Body of pancreas (tissue), 4 donors: ENCODE results near the gene FAM117A. TPM values are rescaled to one million over a fixed set of nuclear protein-coding genes. Genes with fewer than 3 reads are reported as not detected.

Experiments used
- ATAC-seq: fragments of 150-250 bp; one replicate; pipeline ENCODE4 v1.9.1; 2016
- DNase-seq, 4 donors: peaks; one replicate each; pipeline ENCODE4 v3.0.0-alpha.2; 2019
- H3K27ac ChIP-seq, 4 donors: fragments of 200-600 bp; sonication (generic); 1 replicate in 3 of 4; 2 replicates in 1 of 4; pipeline versions ENCODE4 v1.5.1 to v1.6.1; 2016 to 2019; ENCODE audit warnings: mild to moderate bottlenecking in 1 of 4, mixed read lengths in 1 of 4, moderate library complexity in 1 of 4
- H3K27me3 ChIP-seq, 2 donors: fragments of 200-600 bp; sonication (generic); one replicate each; pipeline ENCODE4 v1.6.0; 2016; ENCODE audit warnings: mild to moderate bottlenecking in 1 of 2
- H3K36me3 ChIP-seq, 2 donors: fragments of 200-600 bp; sonication (generic); replicated peaks in 1 of 2; 2 replicates each; pipeline ENCODE4 v1.5.1; 2016; ENCODE audit warnings: low read depth in 2 of 2; ENCODE audit not compliant: insufficient read depth in 1 of 2
- H3K4me1 ChIP-seq: fragments of 200-600 bp; sonication (generic); one replicate; pipeline ENCODE4 v1.6.0; 2016
- H3K4me3 ChIP-seq, 2 donors: fragments of 200-600 bp; sonication (generic); 1 replicate in 1 of 2; 2 replicates in 1 of 2; pipeline ENCODE4 v1.5.1; 2016 to 2019
- H3K9me3 ChIP-seq, 3 donors: fragments of 200-600 bp; sonication (generic); 1 replicate in 2 of 3; 2 replicates in 1 of 3; pipeline ENCODE4 v1.5.1; 2016
- POLR2A ChIP-seq, 3 donors: fragments of 450-650 bp; IDR thresholded peaks; one replicate each; pipeline ENCODE4 v1.6.1; 2016; ENCODE audit warnings: antibody characterized with exemption in 3 of 3, mild to moderate bottlenecking in 2 of 3
- WGBS, 2 donors: methylation state at CpG; one replicate each; pipeline ENCODE4 v1.1.5; 2017; 5-methylcytosine and 5-hydroxymethylcytosine counted together
- intact Hi-C: fragments of 100-400 bp; cut with DNase I; formaldehyde crosslinking; loops from one replicate; pipeline ENCODE4 v1.15.1; 2023
- total RNA-seq, 2 donors: library from RNA; depleted of rRNA; stranded (reverse); fragments of >200 nt; gene quantifications; one replicate each; pipeline ENCODE4 v1.1.0, GENCODE V29; 2016
- TF ChIP-seq, protein P1 (sequence below), 7 experiments: fragments of 450-650 bp in 4 of 7; fragments of 200-600 bp in 3 of 7; sonication (generic) in 3 of 7; IDR thresholded peaks; one replicate each; pipeline ENCODE4 v1.5.1; 2016 to 2019; ENCODE audit warnings: antibody characterized with exemption in 7 of 7

FAM117A gene
- total RNA-seq, 2 donors from 2014 or later, result 4.3 to 11.7 TPM

DNA sequence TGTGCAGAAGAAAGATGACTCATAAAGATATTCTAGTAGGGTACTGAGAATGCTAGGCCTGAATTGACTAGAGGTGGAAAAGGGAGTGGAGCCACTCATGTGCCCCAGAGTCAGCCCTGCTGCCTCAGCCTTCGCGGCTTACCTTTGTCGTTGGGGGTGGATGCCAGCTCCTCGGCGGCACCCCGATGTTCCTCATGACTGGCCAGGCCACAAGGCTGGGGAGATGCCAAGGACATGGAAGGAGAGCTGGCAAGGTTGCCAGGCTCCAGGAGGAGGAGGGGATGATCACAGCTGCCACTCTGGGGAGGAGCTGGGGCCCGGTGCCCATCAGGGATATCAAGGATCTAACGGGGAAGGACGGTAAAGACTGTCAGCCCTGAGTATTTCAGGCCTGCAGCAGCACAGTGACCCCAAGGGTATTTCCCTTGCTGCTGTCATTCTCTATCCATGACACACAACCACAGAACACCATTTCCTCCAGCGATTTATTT is 46.5 kb downstream of the FAM117A start:
- DNase-seq (peak; percentile 41 to 64 (median 46)), ATAC-seq (peak; percentile 31)
- Histone ChIP-seq H3K4me1 (peaks cover 33% of the 10 kb centered on the region), H3K9me3 (no peaks in the 10 kb centered on the region), H3K4me3 (no peak overlapping the region), H3K36me3 (peaks cover 0 to 9% of the 10 kb centered on the region in 2 donors), H3K27ac (peak overlapping the region in 2 of 4 donors; percentile 2 to 65), H3K27me3 (no peaks in the 10 kb centered on the region)
- intact Hi-C loops, result loop anchor here (5.0 kb wide), 1 partner anchor 60 kb away; no protein-coding TSS in a partner anchor
- TF ChIP-seq POLR2A (IDR thresholded peaks at IDR 0.05), result no peak
- TF ChIP-seq, protein P1, sequence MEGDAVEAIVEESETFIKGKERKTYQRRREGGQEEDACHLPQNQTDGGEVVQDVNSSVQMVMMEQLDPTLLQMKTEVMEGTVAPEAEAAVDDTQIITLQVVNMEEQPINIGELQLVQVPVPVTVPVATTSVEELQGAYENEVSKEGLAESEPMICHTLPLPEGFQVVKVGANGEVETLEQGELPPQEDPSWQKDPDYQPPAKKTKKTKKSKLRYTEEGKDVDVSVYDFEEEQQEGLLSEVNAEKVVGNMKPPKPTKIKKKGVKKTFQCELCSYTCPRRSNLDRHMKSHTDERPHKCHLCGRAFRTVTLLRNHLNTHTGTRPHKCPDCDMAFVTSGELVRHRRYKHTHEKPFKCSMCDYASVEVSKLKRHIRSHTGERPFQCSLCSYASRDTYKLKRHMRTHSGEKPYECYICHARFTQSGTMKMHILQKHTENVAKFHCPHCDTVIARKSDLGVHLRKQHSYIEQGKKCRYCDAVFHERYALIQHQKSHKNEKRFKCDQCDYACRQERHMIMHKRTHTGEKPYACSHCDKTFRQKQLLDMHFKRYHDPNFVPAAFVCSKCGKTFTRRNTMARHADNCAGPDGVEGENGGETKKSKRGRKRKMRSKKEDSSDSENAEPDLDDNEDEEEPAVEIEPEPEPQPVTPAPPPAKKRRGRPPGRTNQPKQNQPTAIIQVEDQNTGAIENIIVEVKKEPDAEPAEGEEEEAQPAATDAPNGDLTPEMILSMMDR (IDR thresholded peaks at IDR 0.05), result no peak
- WGBS, 2 donors, result 36 to 47% methylated on average over 10 of the region's 10 CpGs

DNA sequence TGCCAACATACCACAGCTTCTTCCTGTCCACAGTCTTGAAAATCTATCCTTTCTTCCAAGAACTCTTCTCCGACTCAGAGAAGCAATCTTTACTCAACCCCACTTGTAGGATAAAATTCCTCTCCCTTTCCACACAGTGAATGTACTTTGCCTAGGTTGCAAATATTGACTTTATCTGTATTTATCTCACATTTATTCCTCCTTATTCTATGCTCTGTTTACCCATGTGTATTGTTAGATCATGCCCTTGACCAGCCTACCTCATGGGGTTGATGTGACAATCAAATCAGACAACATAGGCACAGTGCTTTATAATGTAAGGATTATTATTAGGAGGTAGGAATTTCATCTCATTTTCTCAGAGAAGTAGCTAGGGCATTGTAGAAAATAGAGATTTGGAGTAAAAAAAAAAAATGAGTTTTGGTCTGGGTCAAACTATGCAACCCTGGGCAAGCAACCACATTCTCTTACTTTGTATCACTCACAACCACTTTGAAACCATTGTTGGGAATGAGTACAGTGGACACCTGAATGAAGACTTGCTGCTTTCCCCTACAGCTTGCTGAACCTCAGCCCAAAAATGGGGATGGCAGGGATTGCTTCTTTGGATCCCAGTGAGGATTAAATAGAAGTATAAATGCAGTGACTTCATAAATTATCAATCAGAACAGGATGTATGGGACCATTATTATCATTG is 47.1 kb downstream of the FAM117A start:
- DNase-seq (no peak), ATAC-seq (no peak)
- Histone ChIP-seq H3K27ac (peak overlapping the region in 3 of 4 donors; percentile 22 to 65 (median 51)), H3K4me1 (peaks cover 33% of the 10 kb centered on the region), H3K9me3 (no peaks in the 10 kb centered on the region), H3K36me3 (peaks cover 0 to 9% of the 10 kb centered on the region in 2 donors), H3K27me3 (no peaks in the 10 kb centered on the region), H3K4me3 (no peak overlapping the region)
- WGBS, 2 donors, result 41 to 57% methylated on average over 1 of the region's 1 CpG
- intact Hi-C loops, result loop anchor here (5.0 kb wide), 1 partner anchor 60 kb away; no protein-coding TSS in a partner anchor
- no peak for TF ChIP-seq POLR2A (IDR thresholded peaks at IDR 0.05)
- TF ChIP-seq, protein P1 (IDR thresholded peaks at IDR 0.05), result no peak

DNA sequence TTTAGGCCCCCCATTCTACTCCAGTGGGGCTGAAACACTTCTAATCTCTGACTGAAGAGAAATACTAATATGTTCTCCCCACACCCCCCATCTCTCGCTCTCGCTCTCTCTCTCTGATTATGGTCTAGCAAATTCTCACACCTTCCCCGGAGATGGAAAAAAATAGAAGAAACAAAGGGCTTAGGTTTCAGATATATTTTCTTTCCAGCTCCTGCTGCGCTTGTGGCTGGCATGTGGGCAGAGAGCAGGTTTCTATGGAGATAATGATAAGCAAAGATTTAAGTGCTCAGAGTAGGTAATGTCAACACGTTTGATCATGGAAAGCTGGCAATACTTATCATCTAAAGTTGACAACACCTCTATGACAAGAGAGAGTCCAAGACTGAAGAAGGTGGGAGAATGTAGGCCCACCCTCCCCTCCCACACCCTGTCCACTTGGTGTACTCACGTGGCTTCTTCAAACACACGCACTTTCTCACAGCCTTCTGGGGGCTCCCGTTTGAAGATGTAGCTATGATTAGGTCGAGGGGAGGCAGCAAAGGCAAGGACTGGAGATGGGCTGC is 48.1 kb downstream of the FAM117A start:
- peak in 2 of 4 donors; percentile 34 to 47 for DNase-seq
- Histone ChIP-seq H3K27ac (peak overlapping the region in 3 of 4 donors; percentile 22 to 65 (median 51)), H3K27me3 (no peaks in the 10 kb centered on the region), H3K9me3 (no peaks in the 10 kb centered on the region), H3K4me1 (peaks cover 33% of the 10 kb centered on the region), H3K4me3 (no peak overlapping the region), H3K36me3 (peaks cover 0 to 9% of the 10 kb centered on the region in 2 donors)
- WGBS, 2 donors, result 25 to 29% methylated on average over 9 of the region's 9 CpGs
- intact Hi-C loops, result loop anchor here (5.0 kb wide), 1 partner anchor 62 kb away; no protein-coding TSS in a partner anchor
- ATAC-seq, result peak; percentile 75
- TF ChIP-seq, protein P1 (IDR thresholded peaks at IDR 0.05), result no peak
- no peak for TF ChIP-seq POLR2A (IDR thresholded peaks at IDR 0.05)

DNA sequence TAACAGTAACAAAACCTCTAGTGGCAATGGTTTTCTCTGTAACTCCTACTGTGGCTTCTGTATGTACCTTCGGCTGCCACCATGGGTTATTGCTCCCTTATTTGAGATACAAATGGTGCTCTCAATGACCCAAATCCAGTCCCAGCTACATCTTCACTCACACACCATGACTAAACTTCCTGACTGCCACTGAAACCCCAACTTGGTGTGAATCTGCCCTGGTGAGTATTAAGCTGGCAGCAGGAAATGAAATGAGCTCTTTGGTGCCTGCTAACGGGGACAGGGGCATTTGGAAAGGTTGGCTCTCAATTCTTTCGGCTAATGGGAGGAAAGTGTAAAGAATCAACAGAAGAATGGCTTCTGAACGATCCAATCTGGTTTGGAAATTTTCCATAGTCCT is 48.7 kb downstream of the FAM117A start:
- DNase-seq, result no peak
- no peak for ATAC-seq
- H3K36me3 ChIP-seq, result peaks cover 0 to 9% of the 10 kb centered on the region in 2 donors
- H3K4me3 ChIP-seq, result no peak overlapping the region
- H3K27me3 ChIP-seq, result no peaks in the 10 kb centered on the region
- 35 to 38% methylated on average over 4 of the region's 4 CpGs for WGBS, 2 donors
- peak overlapping the region in 3 of 4 donors; percentile 22 to 65 (median 51) for H3K27ac ChIP-seq
- H3K4me1 ChIP-seq, result peaks cover 33% of the 10 kb centered on the region
- no peaks in the 10 kb centered on the region for H3K9me3 ChIP-seq
- TF ChIP-seq POLR2A (IDR thresholded peaks at IDR 0.05), result no peak
- TF ChIP-seq, protein P1 (IDR thresholded peaks at IDR 0.05), result no peak
- intact Hi-C loops, result loop anchor here (5.0 kb wide), 1 partner anchor 62 kb away; no protein-coding TSS in a partner anchor
